Osteoblast (primary cell): ENCODE measurements around the gene AKAP13. TPM values are rescaled to one million over a fixed set of nuclear protein-coding genes. Genes with fewer than 3 reads are reported as not detected.

Source experiments
- DNase-seq: peaks from one replicate; pipeline ENCODE4 v3.0.0; 2011; ENCODE audit warnings: low spot score, mixed read lengths; ENCODE audit not compliant: insufficient read length; ENCODE audit errors: missing footprints
- H2AFZ ChIP-seq: 2 replicates; pipeline ENCODE4 v1.6.0; 2011; ENCODE audit warnings: mild to moderate bottlenecking, low read length
- H3K27ac ChIP-seq: 2 replicates; pipeline ENCODE4 v1.5.1; 2011; ENCODE audit warnings: mild to moderate bottlenecking, low read depth, low read length, moderate library complexity
- H3K27me3 ChIP-seq: 2 replicates; pipeline ENCODE4 v1.6.0; 2012; ENCODE audit warnings: mild to moderate bottlenecking, control low read depth, inconsistent platforms, low read length, moderate library complexity; ENCODE audit not compliant: insufficient read depth
- H3K36me3 ChIP-seq: 2 replicates; pipeline ENCODE4 v1.5.1; 2011; ENCODE audit warnings: mild to moderate bottlenecking, low read length, control low read depth, moderate library complexity; ENCODE audit not compliant: insufficient read depth
- H3K4me1 ChIP-seq: 2 replicates; pipeline ENCODE4 v1.5.1; 2011; ENCODE audit warnings: mild to moderate bottlenecking, low read length, control low read depth, moderate library complexity; ENCODE audit not compliant: insufficient read depth
- H3K4me2 ChIP-seq: 2 replicates; pipeline ENCODE4 v1.6.0; 2011; ENCODE audit warnings: mild to moderate bottlenecking, low read length; ENCODE audit not compliant: insufficient read depth
- H3K4me3 ChIP-seq: fragments of 200-600 bp; sonication (generic); 3 replicates; pipeline ENCODE4 v1.5.1; 2012; ENCODE audit warnings: mild to moderate bottlenecking, low read length, inconsistent platforms; ENCODE audit not compliant: insufficient read depth
- H3K79me2 ChIP-seq: 2 replicates; pipeline ENCODE4 v1.6.0; 2012; ENCODE audit warnings: mild to moderate bottlenecking, low read length, control low read depth, inconsistent platforms; ENCODE audit not compliant: insufficient read depth
- H3K9me3 ChIP-seq: 2 replicates; pipeline ENCODE4 v1.5.1; 2011; ENCODE audit warnings: low read depth, low read length, control low read depth
- H4K20me1 ChIP-seq: 2 replicates; pipeline ENCODE4 v1.6.0; 2012; ENCODE audit warnings: mild to moderate bottlenecking, low read length, control low read depth; ENCODE audit not compliant: insufficient read depth
- total RNA-seq: library from RNA; depleted of rRNA; stranded (reverse); fragments of >200 nt; gene quantifications from 2 replicates; pipeline ENCODE4 v1.2.3, GENCODE V29; 2012
- TF ChIP-seq, protein P1 (sequence below): IDR thresholded peaks from 2 replicates; pipeline ENCODE4 v1.5.1; 2011; ENCODE audit warnings: mild to moderate bottlenecking, low read depth, low read length, moderate library complexity; ENCODE audit errors: extremely low read depth

AKAP13 gene
- total RNA-seq, 1 donor = 77.1 TPM

DNA sequence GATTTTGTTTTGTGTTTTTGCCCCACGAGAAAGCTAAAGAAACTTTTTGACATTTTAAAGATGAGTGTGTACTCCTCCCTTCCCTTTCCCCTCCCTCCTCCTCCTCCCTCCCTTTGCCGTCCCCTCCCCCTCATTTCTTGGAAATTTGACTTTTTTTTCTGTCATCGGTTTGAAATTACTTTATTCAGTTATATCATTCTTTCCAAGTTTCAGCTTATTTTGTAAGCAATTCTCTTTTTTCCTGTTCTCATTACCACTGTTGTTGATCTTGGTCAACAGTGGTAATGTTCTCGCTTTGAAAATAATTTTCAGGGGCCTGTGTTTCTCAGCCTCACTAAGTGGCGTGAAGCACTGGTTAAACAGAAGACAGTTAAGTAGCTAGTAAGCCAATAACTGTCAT lies 178.4 kb downstream of the AKAP13 start:
- Histone ChIP-seq H3K27ac (no peak overlapping the region), H3K9me3 (no peaks in the 10 kb centered on the region), H4K20me1 (no peaks in the 10 kb centered on the region), H3K4me3 (no peak overlapping the region), H2AFZ (no peak overlapping the region), H3K4me1 (no peaks in the 10 kb centered on the region), H3K36me3 (no peaks in the 10 kb centered on the region), H3K27me3 (no peaks in the 10 kb centered on the region), H3K4me2 (no peak overlapping the region), H3K79me2 (peaks cover 2% of the 10 kb centered on the region)
- TF ChIP-seq, protein P1, sequence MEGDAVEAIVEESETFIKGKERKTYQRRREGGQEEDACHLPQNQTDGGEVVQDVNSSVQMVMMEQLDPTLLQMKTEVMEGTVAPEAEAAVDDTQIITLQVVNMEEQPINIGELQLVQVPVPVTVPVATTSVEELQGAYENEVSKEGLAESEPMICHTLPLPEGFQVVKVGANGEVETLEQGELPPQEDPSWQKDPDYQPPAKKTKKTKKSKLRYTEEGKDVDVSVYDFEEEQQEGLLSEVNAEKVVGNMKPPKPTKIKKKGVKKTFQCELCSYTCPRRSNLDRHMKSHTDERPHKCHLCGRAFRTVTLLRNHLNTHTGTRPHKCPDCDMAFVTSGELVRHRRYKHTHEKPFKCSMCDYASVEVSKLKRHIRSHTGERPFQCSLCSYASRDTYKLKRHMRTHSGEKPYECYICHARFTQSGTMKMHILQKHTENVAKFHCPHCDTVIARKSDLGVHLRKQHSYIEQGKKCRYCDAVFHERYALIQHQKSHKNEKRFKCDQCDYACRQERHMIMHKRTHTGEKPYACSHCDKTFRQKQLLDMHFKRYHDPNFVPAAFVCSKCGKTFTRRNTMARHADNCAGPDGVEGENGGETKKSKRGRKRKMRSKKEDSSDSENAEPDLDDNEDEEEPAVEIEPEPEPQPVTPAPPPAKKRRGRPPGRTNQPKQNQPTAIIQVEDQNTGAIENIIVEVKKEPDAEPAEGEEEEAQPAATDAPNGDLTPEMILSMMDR = no peak
- DNase-seq = no peak

DNA sequence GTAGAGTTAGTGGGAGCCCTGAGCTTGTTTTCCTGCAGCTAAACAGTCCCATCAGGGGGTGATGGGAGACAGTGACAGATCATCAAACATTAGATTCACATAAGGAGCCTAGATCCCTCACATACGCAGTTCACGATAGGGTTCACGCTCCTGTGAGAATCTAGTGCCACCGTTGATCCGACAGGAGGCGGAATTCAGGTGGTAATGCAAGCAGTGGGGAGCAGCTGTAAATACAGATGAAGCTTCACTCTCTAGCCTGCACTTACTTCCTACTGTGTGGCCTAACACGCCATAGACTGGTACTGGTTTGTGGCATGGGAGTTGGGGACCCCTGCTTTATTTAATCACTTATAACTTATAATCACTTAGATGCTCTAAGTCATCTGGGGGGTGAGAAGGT lies 179.1 kb downstream of the AKAP13 start:
- Histone ChIP-seq H3K9me3 (no peaks in the 10 kb centered on the region), H3K4me2 (no peak overlapping the region), H3K79me2 (peaks cover 2% of the 10 kb centered on the region), H3K27ac (no peak overlapping the region), H3K27me3 (no peaks in the 10 kb centered on the region), H3K4me3 (no peak overlapping the region), H4K20me1 (no peaks in the 10 kb centered on the region), H3K4me1 (no peaks in the 10 kb centered on the region), H2AFZ (no peak overlapping the region), H3K36me3 (no peaks in the 10 kb centered on the region)
- TF ChIP-seq, protein P1 = no peak
- DNase-seq = no peak

DNA sequence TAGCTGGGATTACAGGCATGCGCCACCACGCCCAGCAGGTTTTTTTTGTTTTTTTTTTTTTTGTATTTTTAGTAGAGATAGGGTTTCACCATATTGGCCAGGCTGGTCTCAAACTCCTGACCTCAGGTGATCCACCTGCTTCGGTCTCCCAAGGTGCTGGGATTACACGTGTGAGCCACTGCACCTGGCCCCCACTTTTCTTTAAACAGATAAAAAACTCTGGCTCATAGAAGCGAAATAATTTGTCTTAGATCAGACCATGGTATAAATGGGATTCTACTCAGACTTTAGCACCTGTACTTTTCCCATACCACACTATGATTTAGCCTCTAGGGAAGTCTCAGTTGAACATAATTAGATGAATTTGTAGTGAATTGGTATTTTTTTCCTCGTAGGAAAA lies 182.4 kb downstream of the AKAP13 start:
- Histone ChIP-seq H3K36me3 (no peaks in the 10 kb centered on the region), H4K20me1 (no peaks in the 10 kb centered on the region), H3K4me3 (no peak overlapping the region), H3K4me2 (no peak overlapping the region), H2AFZ (no peak overlapping the region), H3K27ac (no peak overlapping the region), H3K4me1 (no peaks in the 10 kb centered on the region), H3K79me2 (peaks cover 2% of the 10 kb centered on the region), H3K9me3 (no peaks in the 10 kb centered on the region), H3K27me3 (no peaks in the 10 kb centered on the region)
- no peak for DNase-seq
- TF ChIP-seq, protein P1 = no peak

DNA sequence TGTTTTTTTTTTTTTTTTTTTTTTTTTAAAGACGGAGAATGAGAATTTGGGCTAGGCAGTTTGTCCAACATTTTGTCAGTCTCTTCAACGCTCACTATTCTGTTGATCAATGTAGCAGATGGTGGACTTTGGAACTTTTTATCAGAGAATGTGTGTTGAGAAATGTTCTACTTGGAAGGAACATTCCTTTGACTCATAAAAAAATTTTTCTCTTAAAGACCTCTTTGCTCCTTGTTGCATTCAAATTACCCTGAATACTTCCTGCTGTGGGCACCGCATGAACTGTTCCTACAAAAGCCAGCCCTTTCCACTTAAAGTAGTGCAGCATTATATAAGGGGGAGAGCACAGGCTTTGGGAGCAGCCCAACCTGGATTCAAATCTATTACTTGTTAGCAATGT lies 182.9 kb downstream of the AKAP13 start:
- Histone ChIP-seq H3K27ac (no peak overlapping the region), H3K9me3 (no peaks in the 10 kb centered on the region), H3K4me1 (no peaks in the 10 kb centered on the region), H3K4me3 (no peak overlapping the region), H4K20me1 (no peaks in the 10 kb centered on the region), H3K27me3 (no peaks in the 10 kb centered on the region), H3K79me2 (peaks cover 2% of the 10 kb centered on the region), H3K4me2 (no peak overlapping the region), H3K36me3 (no peaks in the 10 kb centered on the region), H2AFZ (no peak overlapping the region)
- no peak for DNase-seq
- TF ChIP-seq, protein P1 = no peak
